ENCODE results near the gene INSR. TPM values are rescaled to one million over a fixed set of nuclear protein-coding genes. Genes with fewer than 3 reads are reported as not detected.

Gene INSR
- total RNA-seq, 1 experiment from 2014 or later, result 35.9 TPM

DNA sequence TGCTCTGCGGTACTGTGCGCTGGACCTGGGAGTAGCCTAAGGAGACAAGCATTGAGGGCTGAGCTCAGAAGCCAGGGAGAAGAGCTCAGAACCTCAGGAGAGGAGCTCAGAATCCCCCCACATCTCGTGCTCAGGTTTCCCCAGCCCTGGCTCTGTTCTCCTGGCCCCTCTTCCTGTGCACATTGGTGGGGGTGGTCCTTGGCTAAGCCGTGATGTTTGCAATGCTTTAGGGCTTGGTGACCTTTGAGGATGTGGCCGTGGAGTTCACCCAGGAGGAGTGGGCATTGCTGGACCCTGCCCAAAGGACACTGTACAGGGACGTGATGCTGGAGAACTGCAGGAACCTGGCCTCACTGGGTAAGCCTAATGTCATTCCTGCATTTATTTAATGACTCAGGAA, 218.1 kb downstream of the INSR start (continued):
- no peak for TF ChIP-seq GRHL2 (CRISPR knock-in tag; IDR thresholded peaks at IDR 0.05; ENCODE audit: insufficient replicate concordance, severe bottlenecking)
- TF ChIP-seq SMAD4 (CRISPR knock-in tag; IDR thresholded peaks at IDR 0.05), result no peak
- no peak for TF ChIP-seq ERG (CRISPR knock-in tag; IDR thresholded peaks at IDR 0.05)
- TF ChIP-seq GTF2I (CRISPR knock-in tag; conservative IDR thresholded peaks at IDR 0.05), result no peak
- TF ChIP-seq ZNF671 (CRISPR knock-in tag; IDR thresholded peaks at IDR 0.05), result no peak
- no peak for TF ChIP-seq E2F5 (CRISPR knock-in tag; IDR thresholded peaks at IDR 0.05)
- TF ChIP-seq, protein P1, sequence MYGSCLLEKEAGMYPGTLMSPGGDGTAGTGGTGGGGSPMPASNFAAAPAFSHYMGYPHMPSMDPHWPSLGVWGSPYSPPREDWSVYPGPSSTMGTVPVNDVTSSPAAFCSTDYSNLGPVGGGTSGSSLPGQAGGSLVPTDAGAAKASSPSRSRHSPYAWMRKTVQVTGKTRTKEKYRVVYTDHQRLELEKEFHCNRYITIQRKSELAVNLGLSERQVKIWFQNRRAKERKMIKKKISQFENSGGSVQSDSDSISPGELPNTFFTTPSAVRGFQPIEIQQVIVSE (CRISPR knock-in tag; IDR thresholded peaks at IDR 0.05; ENCODE audit: borderline replicate concordance), result no peak
- TF ChIP-seq, protein P2, sequence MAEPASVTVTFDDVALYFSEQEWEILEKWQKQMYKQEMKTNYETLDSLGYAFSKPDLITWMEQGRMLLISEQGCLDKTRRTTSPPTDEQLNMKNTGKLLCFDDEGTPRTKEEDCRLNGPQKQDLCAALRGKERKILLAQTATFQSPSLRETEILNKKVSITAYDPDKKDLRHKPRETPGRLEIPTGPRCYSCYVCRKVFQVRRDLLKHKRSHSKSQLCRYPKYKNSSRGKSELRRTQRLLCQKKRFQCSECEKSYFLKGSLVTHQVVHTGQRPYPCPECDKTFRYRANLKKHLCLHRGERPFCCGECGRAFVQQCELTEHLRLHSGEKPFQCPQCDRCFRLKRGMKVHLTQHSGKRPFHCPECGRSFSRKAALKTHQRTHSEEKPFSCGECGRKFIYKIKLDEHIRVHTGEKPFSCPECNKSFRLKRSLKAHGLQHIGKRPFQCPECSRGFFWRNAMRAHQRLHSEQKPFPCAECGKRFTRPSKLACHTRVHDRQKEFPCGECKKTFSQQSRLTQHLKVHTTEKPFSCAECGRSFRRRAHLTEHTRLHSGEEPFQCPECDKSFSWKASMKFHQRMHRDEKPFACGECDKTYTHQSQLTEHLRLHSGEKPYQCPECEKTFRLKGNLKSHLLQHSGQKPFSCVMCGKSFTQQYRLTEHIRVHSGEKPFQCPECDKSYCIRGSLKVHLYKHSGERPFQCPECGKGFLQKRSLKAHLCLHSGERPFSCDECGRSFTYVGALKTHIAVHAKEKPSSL (CRISPR knock-in tag; conservative IDR thresholded peaks at IDR 0.05), result no peak

DNA sequence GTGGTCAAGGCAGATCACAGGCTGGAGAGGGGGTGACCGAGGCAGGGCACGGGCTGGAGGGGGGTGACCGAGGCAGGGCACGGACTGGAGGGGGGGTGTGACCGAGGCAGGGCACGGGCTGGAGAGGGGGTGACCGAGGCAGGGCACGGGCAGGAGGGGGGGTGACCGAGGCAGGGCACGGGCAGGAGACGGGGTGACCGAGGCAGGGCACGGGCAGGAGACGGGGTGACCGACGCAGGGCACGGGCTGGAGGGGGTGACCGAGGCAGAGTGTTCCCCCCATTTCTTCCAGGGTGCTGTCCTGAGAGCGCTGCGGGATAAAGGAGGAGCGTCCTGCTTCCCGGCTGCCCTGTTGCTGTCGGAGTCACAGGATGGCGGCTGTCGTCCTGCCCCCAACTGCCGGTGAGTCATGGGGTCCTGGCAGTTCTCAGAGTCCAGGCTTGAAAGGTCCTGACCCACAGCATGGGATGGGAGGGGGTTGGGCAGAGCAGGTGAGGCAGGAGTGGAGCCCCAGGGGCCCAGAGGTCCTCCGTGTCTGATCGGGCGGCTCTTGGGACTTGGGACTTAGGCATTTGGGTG, 219.4 kb downstream of the INSR start:
- Mint-ChIP-seq H3K4me3 (no peak overlapping the region), H3K9me3 (peaks cover 32% of the 10 kb centered on the region), H3K36me3 (peaks cover 63% of the 10 kb centered on the region), H3K27ac (no peak overlapping the region), H3K4me1 (no peaks in the 10 kb centered on the region), H3K27me3 (ENCODE audit: low read depth) (no peaks in the 10 kb centered on the region)
- DNase-seq (ENCODE audit: low spot score) (no peak), ATAC-seq (no peak)
- ChIA-PET POLR2A (no interaction called here), CTCF (no interaction called here)
- TF ChIP-seq CBFB (CRISPR knock-in tag; IDR thresholded peaks at IDR 0.05; ENCODE audit: low read depth), result no peak
- TF ChIP-seq GRHL2 (CRISPR knock-in tag; IDR thresholded peaks at IDR 0.05; ENCODE audit: insufficient replicate concordance, severe bottlenecking), result no peak
- TF ChIP-seq, protein P2 (CRISPR knock-in tag; conservative IDR thresholded peaks at IDR 0.05), result no peak
- no peak for TF ChIP-seq SMAD4 (CRISPR knock-in tag; IDR thresholded peaks at IDR 0.05)
- no peak for TF ChIP-seq SOX15 (CRISPR knock-in tag; IDR thresholded peaks at IDR 0.05)
- TF ChIP-seq ZMAT4 (CRISPR knock-in tag; IDR thresholded peaks at IDR 0.05), result no peak
- TF ChIP-seq, protein P3, sequence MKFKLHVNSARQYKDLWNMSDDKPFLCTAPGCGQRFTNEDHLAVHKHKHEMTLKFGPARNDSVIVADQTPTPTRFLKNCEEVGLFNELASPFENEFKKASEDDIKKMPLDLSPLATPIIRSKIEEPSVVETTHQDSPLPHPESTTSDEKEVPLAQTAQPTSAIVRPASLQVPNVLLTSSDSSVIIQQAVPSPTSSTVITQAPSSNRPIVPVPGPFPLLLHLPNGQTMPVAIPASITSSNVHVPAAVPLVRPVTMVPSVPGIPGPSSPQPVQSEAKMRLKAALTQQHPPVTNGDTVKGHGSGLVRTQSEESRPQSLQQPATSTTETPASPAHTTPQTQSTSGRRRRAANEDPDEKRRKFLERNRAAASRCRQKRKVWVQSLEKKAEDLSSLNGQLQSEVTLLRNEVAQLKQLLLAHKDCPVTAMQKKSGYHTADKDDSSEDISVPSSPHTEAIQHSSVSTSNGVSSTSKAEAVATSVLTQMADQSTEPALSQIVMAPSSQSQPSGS (CRISPR knock-in tag; IDR thresholded peaks at IDR 0.05; ENCODE audit: borderline replicate concordance, low read depth), result no peak
- TF ChIP-seq HMGA2 (CRISPR knock-in tag; IDR thresholded peaks at IDR 0.05), result no peak
- TF ChIP-seq, protein P4, sequence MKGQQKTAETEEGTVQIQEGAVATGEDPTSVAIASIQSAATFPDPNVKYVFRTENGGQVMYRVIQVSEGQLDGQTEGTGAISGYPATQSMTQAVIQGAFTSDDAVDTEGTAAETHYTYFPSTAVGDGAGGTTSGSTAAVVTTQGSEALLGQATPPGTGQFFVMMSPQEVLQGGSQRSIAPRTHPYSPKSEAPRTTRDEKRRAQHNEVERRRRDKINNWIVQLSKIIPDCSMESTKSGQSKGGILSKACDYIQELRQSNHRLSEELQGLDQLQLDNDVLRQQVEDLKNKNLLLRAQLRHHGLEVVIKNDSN (CRISPR knock-in tag; IDR thresholded peaks at IDR 0.05), result no peak
- TF ChIP-seq FOXJ3 (CRISPR knock-in tag; IDR thresholded peaks at IDR 0.05; ENCODE audit: borderline replicate concordance), result no peak
- no peak for TF ChIP-seq SP1 (CRISPR knock-in tag; conservative IDR thresholded peaks at IDR 0.05)
- TF ChIP-seq ERG (CRISPR knock-in tag; IDR thresholded peaks at IDR 0.05), result no peak
- no peak for TF ChIP-seq USF2 (CRISPR knock-in tag; IDR thresholded peaks at IDR 0.05)

Measured in WTC11 (cell line).